H1 (cell line): ENCODE measurements around the gene FMOD. TPM values are rescaled to one million over a fixed set of nuclear protein-coding genes. Genes with fewer than 3 reads are reported as not detected.

Source experiments
- BRCA1 ChIP-seq: IDR thresholded peaks from 2 replicates; pipeline ENCODE4 v1.6.1; 2012; ENCODE audit warnings: low read depth, low read length, improper control_type of control experiment
- CBX5 ChIP-seq: fragments of 300-800, 300-1000 bp; sonication (generic); IDR thresholded peaks from 2 replicates; pipeline ENCODE4 v1.7.1; 2016; ENCODE audit warnings: antibody characterized with exemption, low read length, low read depth
- CBX8 ChIP-seq: fragments of 300-800, 300-1000 bp; sonication (generic); IDR thresholded peaks from 2 replicates; pipeline ENCODE4 v1.7.1; 2016; ENCODE audit warnings: low read depth, low read length, borderline replicate concordance
- CEBPB ChIP-seq: IDR thresholded peaks from 2 replicates; pipeline ENCODE4 v1.6.1; 2012; ENCODE audit warnings: low read depth, low read length
- SRF ChIP-seq: IDR thresholded peaks from 2 replicates; pipeline ENCODE4 v1.6.1; 2011; ENCODE audit warnings: mild to moderate bottlenecking, low read depth, low read length, moderate library complexity
- polyA plus RNA-seq, 7 experiments: library from polyadenylated mRNA; depleted of rRNA in 3 of 7; stranded (reverse) in 5 of 7; unstranded in 2 of 7; fragments of >200 nt in 5 of 7; fragments of 200-250 nt in 2 of 7; gene quantifications; 1 replicate in 5 of 7; 2 replicates in 1 of 7; 4 replicates in 1 of 7; pipeline versions ENCODE4 v1.2.1 to v1.2.3, GENCODE V29; 2011 to 2013; ENCODE audit warnings: missing spikeins in 2 of 7, mixed read lengths in 2 of 7
- total RNA-seq: library from RNA; stranded (reverse); fragmentation: NEBNext Ultra II Directional; extraction: Animal tissue kit (Norgen Biotek cat#: 25700); gene quantifications from 2 replicates; pipeline ENCODE4 v1.2.1, GENCODE V29; 2021
- TF ChIP-seq, protein P1 (sequence below): IDR thresholded peaks from 2 replicates; pipeline ENCODE4 v1.6.1; 2012; ENCODE audit warnings: inconsistent platforms
- TF ChIP-seq, protein P2 (sequence below), 3 experiments: IDR thresholded peaks; 1 replicate in 2 of 3; 2 replicates in 1 of 3; pipeline versions ENCODE4 v1.5.1 to v1.6.1; 2011; ENCODE audit warnings: low read length in 3 of 3, mild to moderate bottlenecking in 3 of 3, inconsistent platforms in 2 of 3, low read depth in 1 of 3, moderate library complexity in 1 of 3; ENCODE audit not compliant: insufficient read depth in 1 of 3; ENCODE audit errors: control extremely low read depth in 1 of 3

The FMOD gene
- total and polyA plus RNA-seq, 2 of the 8 experiments (the other 6 are each of a cell fraction or from before 2014, with no cell fraction given) = 0.17 to 0.32 TPM

DNA sequence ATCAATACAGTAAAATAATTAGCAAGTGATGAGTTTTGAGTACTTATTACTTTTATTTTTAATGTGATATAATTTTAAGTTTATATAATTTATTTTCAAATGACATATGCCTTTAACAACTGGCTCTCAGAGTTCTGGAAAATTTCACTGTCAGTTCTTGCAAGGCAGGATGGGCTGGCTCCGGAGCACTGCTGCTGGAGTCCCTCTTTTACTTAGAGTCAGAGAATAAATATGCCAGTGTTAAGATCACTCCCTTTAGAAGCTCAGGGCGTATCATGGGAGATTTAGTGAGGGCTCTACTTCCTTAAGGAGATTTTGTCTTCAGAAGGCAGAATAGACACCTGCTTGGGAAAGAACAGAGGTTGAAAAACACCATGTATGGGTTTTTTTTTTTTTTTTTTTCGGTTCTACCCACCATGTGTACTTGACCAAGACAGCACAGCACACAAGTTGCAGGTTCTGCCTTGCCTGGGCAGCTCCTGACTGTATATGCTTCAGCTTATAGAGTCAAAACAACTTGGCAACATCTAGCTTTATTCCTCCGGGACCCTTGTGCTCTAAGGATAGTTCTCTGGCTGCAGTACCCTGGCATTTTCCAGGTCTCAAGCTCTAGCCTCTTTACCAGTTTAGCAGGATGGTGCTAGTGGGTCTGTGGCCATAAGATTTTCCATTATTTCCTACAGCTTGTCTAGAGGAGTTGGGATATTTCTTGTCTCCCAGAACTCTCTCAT is 29.7 kb upstream of the FMOD start (continued):
- TF ChIP-seq, protein P1, sequence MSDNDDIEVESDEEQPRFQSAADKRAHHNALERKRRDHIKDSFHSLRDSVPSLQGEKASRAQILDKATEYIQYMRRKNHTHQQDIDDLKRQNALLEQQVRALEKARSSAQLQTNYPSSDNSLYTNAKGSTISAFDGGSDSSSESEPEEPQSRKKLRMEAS = no peak
- TF ChIP-seq CEBPB (no peak), SRF (no peak), CBX5 (no peak), BRCA1 (no peak), CBX8 (no peak)
- TF ChIP-seq, protein P2, sequence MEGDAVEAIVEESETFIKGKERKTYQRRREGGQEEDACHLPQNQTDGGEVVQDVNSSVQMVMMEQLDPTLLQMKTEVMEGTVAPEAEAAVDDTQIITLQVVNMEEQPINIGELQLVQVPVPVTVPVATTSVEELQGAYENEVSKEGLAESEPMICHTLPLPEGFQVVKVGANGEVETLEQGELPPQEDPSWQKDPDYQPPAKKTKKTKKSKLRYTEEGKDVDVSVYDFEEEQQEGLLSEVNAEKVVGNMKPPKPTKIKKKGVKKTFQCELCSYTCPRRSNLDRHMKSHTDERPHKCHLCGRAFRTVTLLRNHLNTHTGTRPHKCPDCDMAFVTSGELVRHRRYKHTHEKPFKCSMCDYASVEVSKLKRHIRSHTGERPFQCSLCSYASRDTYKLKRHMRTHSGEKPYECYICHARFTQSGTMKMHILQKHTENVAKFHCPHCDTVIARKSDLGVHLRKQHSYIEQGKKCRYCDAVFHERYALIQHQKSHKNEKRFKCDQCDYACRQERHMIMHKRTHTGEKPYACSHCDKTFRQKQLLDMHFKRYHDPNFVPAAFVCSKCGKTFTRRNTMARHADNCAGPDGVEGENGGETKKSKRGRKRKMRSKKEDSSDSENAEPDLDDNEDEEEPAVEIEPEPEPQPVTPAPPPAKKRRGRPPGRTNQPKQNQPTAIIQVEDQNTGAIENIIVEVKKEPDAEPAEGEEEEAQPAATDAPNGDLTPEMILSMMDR (IDR thresholded peaks at IDR 0.05; ENCODE audit: control extremely low read depth in 1 of 3, insufficient read depth in 1 of 3, low read depth in 1 of 3, low read length in 3 of 3) = no peak
